ENCODE measurements around the gene CD48.

CD48 gene

DNA sequence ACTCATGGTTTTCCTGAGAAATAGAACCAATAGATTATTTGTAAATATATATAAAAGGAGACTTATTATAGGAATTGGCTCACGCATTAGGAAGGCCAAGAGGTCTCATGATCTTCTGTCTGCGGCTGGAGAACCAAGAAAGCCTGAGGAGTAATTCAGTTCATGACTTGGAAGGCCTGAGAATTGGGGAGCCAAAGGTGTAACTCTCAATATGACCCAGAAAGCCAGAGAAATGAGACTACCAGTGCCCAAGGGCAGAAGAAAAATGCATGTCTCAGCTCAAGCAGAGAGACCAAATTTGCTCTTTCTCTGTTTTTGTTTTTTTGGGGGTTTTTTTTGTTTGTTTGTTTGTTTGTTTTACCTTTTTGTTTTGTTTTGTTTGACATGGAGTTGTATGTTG lies 46.9 kb upstream of the CD48 start:
- H3K9ac ChIP-seq (ENCODE audit: low read depth, low read length), result no peak overlapping the region
- no peaks in the 10 kb centered on the region for H3K36me3 ChIP-seq (ENCODE audit: insufficient read depth, low read length)
- no peak for DNase-seq
- H3K4me2 ChIP-seq (ENCODE audit: insufficient read depth, low read length), result no peak overlapping the region
- no peaks in the 10 kb centered on the region for H3K27me3 ChIP-seq (ENCODE audit: insufficient read depth, low read length, poor library complexity)
- no peak overlapping the region for H2AFZ ChIP-seq (ENCODE audit: low read depth, low read length)
- H3K4me1 ChIP-seq (ENCODE audit: insufficient read depth, low read length), result no peaks in the 10 kb centered on the region
- ATAC-seq (ENCODE audit: insufficient read depth, low read depth), result no peak
- H3K9me3 ChIP-seq (ENCODE audit: insufficient read depth, low read length, severe bottlenecking), result no peaks in the 10 kb centered on the region
- no peaks in the 10 kb centered on the region for H3K79me2 ChIP-seq (ENCODE audit: insufficient read depth, low read length)
- no peak overlapping the region for H3K4me3 ChIP-seq (ENCODE audit: low read depth in 1 of 2, low read length in 2 of 2)
- TF ChIP-seq EZH2 (IDR thresholded peaks at IDR 0.05; ENCODE audit: borderline replicate concordance, low read depth, low read length, severe bottlenecking), result no peak
- TF ChIP-seq, protein P1, sequence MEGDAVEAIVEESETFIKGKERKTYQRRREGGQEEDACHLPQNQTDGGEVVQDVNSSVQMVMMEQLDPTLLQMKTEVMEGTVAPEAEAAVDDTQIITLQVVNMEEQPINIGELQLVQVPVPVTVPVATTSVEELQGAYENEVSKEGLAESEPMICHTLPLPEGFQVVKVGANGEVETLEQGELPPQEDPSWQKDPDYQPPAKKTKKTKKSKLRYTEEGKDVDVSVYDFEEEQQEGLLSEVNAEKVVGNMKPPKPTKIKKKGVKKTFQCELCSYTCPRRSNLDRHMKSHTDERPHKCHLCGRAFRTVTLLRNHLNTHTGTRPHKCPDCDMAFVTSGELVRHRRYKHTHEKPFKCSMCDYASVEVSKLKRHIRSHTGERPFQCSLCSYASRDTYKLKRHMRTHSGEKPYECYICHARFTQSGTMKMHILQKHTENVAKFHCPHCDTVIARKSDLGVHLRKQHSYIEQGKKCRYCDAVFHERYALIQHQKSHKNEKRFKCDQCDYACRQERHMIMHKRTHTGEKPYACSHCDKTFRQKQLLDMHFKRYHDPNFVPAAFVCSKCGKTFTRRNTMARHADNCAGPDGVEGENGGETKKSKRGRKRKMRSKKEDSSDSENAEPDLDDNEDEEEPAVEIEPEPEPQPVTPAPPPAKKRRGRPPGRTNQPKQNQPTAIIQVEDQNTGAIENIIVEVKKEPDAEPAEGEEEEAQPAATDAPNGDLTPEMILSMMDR (IDR thresholded peaks at IDR 0.05; ENCODE audit: borderline replicate concordance, extremely low read depth, low read length, poor library complexity, severe bottlenecking), result no peak
- H4K20me1 ChIP-seq (ENCODE audit: insufficient read depth, low read length), result no peaks in the 10 kb centered on the region
- H3K27ac ChIP-seq (ENCODE audit: low read length), result no peak overlapping the region

DNA sequence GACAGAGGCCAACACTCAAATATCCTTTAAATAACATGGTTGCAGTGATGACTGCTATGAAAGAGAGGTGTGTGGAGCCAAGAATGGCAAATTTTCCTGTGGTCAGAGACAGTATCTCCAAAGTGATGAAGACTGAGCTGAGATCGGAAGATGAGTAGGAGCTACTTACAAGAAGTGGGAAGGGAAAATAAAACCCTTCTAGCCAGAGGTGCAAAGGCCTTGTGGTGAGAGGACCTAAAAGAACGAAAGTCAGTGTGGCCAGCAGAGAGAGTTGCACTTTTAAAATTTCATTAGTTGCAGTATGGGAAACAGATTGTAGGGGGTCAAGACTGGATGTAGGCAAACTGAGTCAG lies 45.2 kb upstream of the CD48 start:
- ATAC-seq (ENCODE audit: insufficient read depth, low read depth) (no peak), DNase-seq (no peak)
- no peaks in the 10 kb centered on the region for H3K9me3 ChIP-seq (ENCODE audit: insufficient read depth, low read length, severe bottlenecking)
- no peak overlapping the region for H3K9ac ChIP-seq (ENCODE audit: low read depth, low read length)
- H4K20me1 ChIP-seq (ENCODE audit: insufficient read depth, low read length), result no peaks in the 10 kb centered on the region
- H3K4me2 ChIP-seq (ENCODE audit: insufficient read depth, low read length), result no peak overlapping the region
- no peak for TF ChIP-seq EZH2 (IDR thresholded peaks at IDR 0.05; ENCODE audit: borderline replicate concordance, low read depth, low read length, severe bottlenecking)
- TF ChIP-seq, protein P1 (IDR thresholded peaks at IDR 0.05; ENCODE audit: borderline replicate concordance, extremely low read depth, low read length, poor library complexity, severe bottlenecking), result no peak
- no peaks in the 10 kb centered on the region for H3K79me2 ChIP-seq (ENCODE audit: insufficient read depth, low read length)
- no peak overlapping the region for H2AFZ ChIP-seq (ENCODE audit: low read depth, low read length)
- H3K27ac ChIP-seq (ENCODE audit: low read length), result no peak overlapping the region
- H3K4me1 ChIP-seq (ENCODE audit: insufficient read depth, low read length), result peaks cover 4% of the 10 kb centered on the region
- H3K4me3 ChIP-seq (ENCODE audit: low read depth in 1 of 2, low read length in 2 of 2), result no peak overlapping the region
- no peaks in the 10 kb centered on the region for H3K36me3 ChIP-seq (ENCODE audit: insufficient read depth, low read length)
- no peaks in the 10 kb centered on the region for H3K27me3 ChIP-seq (ENCODE audit: insufficient read depth, low read length, poor library complexity)

DNA sequence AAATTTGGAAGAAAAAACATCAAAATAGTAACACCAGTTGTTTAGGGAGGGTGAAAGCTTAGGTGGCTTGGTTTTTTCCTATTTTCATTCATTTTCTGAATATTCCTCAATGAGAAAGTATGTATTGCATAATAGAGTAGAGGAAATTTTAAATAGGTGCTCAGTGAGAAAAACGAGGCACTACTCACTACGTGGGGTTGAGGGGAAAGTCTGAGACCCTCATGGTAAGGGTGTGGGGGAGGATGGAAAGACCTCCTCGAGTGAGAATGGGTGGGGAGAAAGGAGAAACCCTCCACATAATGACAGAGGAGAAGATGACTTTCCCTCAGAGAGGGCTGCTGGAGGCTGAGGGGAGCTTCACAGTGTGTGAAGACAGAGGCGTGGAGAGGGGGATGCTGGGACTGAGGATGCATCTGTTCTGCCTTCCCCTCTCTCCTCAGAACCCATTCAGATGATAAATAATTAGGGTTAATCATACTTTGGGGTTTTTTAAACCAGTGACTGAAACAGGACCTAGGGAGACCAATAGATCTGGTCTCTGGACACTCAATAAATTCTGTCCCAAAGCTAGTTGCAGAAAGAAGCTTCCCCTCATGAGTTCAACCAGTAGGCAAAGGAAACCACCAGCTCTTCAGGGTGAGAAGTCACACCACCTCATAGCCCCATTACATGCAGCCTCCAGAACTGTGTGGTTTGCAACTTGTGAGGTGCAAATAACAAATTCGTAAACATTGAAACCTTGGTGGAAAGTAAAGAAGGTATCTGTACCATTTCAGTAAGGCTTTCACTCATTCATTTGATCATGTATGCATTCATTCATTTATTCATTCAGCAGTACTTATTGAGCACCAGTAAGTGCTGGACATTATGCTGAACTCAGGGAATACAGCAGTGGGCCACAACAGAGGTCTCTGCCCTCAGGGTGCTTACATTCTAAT lies 44.6 kb upstream of the CD48 start:
- Histone ChIP-seq H3K4me3 (ENCODE audit: low read depth in 1 of 2, low read length in 2 of 2) (no peak overlapping the region), H2AFZ (ENCODE audit: low read depth, low read length) (no peak overlapping the region), H3K4me2 (ENCODE audit: insufficient read depth, low read length) (no peak overlapping the region), H3K9me3 (ENCODE audit: insufficient read depth, low read length, severe bottlenecking) (no peaks in the 10 kb centered on the region), H3K27ac (ENCODE audit: low read length) (no peak overlapping the region), H3K79me2 (ENCODE audit: insufficient read depth, low read length) (no peaks in the 10 kb centered on the region), H3K4me1 (ENCODE audit: insufficient read depth, low read length) (peaks cover 9% of the 10 kb centered on the region), H3K27me3 (ENCODE audit: insufficient read depth, low read length, poor library complexity) (no peaks in the 10 kb centered on the region), H3K9ac (ENCODE audit: low read depth, low read length) (no peak overlapping the region), H4K20me1 (ENCODE audit: insufficient read depth, low read length) (no peaks in the 10 kb centered on the region), H3K36me3 (ENCODE audit: insufficient read depth, low read length) (no peaks in the 10 kb centered on the region)
- no peak for ATAC-seq (ENCODE audit: insufficient read depth, low read depth)
- TF ChIP-seq EZH2 (IDR thresholded peaks at IDR 0.05; ENCODE audit: borderline replicate concordance, low read depth, low read length, severe bottlenecking), result no peak
- TF ChIP-seq, protein P1 (IDR thresholded peaks at IDR 0.05; ENCODE audit: borderline replicate concordance, extremely low read depth, low read length, poor library complexity, severe bottlenecking), result no peak
- no peak for DNase-seq

Measured in DND-41 (cell line).